GM19397 (cell line): ENCODE data around the gene GFRA1.

Experiments
- ATAC-seq: cut with Tn5 transposase; IDR thresholded peaks from one replicate; pipeline ENCODE4 v1.9.1; 2021; ENCODE audit warnings: mild to moderate bottlenecking, moderate library complexity; ENCODE audit not compliant: unreplicated experiment

Gene GFRA1

DNA sequence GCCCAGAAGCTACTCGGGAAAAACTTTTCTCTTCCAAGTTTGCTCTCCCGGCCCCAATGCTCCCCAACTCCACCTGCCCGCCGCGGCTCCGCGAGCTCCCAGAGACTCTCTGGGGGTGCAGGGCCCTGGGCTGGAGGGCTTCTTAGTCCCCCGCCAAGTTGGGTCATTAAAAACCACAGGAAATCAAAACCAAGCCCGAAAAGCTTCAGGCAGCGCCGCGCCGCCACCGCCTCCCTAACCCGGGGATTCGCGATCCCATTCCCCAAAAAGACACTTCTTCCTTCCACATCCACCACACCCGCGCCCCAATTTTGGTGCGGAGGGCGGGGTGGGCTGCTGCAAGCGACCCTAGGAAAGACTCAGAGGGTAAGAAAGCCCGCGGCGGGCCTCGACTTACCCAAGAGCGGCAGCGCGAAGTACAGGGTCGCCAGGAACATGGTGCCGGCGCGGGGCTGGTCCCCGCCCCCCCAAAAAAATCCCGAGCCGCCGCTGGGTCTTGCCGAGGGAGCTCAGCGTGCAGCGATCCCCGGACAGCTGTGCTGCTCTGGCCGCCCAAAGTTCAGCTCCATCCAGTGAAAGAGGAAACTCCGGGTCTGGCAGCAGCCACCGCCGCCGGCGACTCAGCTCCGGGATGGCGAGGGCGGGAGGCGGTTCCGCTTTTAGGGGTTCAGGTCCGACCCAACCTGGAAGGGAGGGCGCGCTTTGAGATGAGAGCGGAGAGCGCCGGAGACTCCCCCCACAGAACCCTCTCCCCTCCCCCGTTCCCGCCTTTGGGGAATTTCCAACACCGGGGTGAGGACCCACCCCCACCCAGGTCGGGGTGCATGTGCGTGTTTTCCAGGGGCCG is 1.2 kb downstream of the GFRA1 start:
- ATAC-seq: no peak

DNA sequence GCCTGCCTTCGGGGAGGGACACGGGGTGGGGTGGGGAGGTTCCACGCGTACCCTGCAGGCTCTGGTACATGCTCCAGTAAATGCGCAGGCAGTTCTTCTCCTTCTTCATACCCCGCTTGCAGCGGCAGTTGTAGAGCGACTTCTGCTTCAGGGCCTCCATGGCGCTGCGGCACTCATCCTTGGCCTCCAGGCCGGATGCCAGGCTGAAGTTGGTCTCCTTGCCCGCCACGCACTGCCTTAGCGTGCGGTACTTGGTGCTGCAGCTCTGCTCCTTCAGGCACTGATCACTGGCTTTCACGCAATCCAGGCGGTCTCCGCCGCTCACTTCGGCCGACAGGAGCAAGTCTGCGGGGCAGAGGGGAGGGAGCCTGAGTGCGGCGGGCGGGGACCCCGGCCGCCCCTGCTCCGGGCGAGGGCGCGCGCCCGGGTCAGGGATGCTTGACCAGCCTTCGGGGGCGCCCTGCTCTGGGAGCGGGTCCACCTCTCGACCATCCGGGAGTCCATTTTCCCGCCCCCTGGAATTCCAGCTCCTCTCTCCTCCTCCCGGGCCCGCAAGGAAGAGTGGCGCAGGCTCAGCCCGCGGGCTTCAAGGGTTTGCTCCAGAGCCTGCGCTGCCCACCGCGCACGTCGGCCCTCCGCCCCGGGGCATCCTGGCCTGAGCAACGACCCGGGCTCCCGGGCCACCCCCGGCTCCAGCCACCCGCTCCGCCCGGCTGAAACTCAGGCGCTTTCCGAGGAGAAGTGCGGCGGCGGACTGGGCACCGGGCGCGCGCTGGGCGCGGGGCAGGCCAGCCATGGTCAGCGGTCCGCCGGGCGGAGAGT is 2.0 kb downstream of the GFRA1 start:
- ATAC-seq: no peak

DNA sequence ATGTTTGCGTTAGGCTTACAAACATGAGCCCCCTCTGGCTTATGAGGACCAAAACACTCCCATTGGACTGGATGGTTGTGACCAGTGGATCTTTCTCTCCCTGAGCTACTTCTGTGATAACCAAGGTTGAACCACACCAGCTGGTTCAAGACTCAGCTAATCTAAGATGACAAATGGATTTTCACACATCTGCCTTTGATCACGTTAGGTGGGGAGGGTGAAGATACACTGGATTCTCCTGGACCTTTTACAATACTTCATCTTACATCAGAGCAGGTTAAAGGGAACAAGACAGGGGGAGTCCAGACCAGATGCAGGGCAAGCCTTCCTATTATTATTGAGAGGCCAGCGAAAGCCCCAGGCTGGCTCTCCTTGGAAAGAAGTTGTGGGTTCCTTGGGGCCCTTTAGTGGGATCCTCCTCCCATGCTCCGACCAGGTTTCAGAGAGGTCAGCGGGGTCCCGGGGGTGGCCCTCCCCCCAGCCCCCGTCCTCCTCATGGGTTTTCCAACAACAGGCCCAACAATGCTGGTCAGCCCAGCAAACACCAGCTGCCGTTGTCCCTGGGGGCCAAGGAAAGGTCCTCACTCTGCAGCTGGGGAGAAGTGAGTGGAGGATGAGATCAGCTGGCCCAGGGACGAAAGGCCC is 2.8 kb downstream of the GFRA1 start:
- ATAC-seq: no peak

DNA sequence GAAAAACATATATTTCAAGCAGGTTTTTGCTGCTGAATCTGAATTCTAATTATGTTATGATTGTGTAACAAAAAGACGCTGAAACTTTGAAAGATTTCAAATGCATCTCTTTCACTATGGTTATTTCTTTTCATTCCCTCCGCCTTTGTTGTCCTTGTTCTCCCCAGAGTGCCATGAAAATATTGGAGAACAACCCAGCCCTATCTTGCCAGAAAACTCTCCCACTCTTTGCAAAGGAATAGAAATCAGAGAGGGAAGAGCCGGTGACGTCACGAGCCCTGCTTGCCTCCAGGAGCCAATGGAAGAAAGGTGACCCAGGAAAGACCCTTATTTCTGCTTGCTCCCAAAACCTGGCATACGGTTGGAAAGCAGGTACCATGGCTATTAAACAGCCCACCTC is 3.4 kb downstream of the GFRA1 start:
- no peak for ATAC-seq

DNA sequence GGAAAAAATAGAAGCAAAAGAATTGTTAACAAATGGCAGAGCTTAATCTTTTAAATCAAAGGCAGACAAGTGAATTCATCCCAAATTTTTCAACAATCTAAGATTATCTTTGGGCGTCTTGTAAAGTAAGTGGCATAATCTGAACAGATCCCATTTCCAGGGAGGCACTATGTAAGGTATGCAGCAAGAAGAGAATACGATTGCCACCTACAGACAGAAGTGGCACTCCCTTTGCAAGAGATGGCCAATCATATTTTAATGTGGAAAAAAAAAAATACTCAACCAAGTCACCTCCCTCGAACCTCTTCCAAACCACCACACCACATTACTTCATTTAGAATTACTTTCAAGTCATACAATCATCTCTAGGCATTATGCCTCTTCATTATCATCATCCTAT is 4.0 kb downstream of the GFRA1 start:
- no peak for ATAC-seq

DNA sequence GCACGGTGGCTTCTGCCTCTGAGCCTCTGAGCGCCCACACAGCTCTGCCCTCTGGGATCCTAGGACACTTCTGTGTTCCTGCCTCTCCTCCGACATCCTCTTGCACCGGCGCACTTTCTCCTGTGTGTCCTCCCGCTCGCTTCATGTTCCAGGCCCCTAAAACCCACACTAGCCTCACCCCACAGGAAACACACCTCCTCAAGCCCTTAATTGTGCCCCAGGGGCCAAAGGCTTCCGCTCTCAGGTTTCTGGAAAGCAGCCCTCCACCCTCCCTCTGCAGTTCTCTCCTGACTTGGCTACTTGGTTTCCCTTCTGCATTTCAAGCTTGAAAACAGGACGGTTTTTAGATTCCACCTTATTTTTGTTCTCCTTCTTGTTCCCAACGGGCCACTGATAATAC is 7.3 kb downstream of the GFRA1 start:
- ATAC-seq: no peak

DNA sequence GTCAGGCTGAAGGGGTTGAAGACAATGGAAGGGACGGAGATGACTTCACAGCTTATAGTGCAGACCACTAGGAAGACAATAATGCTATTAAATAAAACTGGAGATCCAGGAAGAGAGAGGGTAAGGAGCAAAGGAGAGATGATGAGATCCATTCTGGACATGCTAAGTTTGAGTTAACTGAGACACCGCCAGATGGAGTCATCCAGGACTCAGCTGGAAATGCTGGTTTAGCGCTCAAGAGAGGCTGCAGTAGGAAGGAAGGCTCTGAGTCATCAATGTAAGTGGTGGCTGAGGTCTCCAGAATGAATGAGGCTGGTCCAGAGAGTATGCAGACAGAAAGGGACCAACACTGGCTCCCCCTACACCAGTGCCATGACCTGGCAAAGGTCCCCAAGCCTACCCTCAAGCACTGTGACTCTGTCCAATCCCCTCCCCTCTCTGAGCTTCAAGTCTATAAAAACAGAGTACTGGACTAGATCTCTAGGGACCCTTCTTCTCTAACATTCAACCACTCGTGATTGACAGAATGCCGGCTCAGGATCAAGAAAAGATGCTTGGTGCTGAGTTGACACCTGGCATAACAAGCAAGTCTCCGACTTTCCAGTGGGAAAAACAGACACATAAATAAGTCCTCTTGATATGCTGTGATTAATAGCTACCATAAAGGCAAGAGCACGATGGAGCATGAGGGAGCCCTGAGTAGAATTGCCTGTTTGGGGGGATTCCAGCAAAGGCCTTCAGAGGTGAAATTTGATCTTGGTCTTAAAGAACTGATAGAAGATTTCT is 8.9 kb downstream of the GFRA1 start:
- ATAC-seq: no peak

DNA sequence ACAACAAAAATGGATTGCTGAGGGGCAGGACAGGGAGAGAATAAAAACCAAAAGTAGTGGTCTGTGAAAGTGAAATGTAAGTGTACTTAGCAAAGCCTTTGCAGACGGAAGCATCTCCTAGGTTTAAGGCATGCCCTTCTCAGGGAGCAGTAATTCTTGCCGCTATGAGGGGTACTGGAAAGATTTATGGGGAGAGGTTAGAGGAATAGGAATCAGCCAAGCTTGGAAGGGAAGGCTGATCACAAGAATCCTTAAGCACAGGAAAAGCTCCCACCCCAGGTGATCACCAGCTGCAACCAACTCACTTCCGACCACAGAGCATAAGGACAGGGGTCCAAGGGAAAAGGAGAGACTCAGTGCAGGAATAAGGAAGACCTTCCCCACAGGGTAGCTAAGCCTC is 10.3 kb downstream of the GFRA1 start:
- ATAC-seq: no peak

DNA sequence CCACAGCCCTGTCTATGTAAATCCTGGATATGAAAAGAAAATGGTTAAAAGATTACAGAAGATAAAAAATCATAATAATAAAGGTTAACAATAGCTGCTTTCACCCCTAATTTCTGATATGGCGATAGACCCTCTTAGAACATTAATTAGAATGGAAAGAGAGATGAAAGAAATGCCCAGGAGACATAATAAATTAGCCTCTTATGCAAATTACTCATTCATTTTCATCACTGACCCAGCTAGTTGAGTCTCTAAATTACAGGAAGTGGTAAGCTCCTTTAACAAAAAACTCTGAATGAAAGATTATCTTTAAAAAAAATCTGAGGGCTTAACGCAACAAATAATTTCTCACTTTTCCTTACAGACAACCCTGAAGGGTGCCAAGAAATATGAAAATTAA is 12.4 kb downstream of the GFRA1 start:
- no peak for ATAC-seq

DNA sequence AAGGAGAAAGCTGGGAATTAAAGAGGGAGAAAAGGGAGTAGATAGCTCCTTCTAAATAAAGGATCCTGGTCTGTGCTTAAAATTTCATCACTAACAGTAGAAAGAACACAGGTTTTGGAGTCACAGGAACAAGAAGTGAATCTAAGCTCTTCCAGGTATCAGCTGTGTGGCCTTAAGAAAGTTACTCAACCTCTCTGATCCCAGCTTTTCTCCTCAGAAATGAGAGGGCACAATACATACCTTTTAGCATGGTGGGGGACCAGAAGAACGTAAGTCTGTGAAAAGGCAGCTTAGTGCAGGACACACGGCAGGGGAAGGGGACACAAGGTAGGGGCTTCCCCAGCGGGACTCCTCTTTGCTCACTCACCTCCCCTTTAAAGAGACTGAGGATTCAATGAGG is 13.4 kb downstream of the GFRA1 start:
- no peak for ATAC-seq

DNA sequence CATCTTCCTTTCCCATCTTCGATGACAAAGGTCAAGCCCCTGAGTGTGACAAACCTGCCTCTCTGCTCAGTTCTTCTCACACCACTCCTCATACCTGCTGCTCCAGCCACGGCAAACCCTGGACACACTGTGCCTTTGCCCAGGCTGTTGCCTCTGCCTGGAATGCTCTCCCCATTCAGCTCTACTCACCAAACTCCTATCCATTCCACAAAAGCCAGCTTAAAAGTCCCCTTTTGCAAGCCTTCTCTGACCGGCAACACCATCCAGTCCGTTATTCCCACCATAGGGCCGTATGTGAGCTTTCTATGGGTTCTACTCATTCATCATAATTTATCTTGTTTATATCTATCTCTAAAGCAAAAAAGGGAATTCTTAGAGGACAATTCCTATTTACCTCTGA is 15.2 kb downstream of the GFRA1 start:
- ATAC-seq: no peak

DNA sequence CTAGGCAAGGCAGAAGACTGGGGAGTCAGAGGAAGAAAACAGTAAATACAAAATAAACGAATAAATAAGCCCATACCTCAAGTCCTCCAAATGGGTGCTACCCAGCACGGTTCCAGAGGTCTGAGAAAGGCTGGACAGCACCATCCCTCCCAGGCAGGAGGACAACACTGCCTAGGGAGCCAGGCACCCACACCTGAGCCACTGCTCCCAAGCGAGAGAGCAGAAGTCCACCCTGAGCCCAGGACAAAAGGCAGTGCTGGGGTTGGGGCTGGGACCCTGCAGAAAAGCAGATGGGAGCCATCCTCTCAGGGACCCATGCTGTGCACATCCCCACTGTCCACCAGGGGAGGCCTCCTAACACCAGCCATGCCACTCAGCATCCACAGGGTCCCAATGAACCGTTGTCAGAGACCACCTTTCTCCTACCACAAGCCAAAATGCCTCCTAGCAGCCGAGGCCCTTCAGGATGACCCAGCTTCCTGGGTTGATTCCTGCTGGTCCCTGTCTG is 16.2 kb downstream of the GFRA1 start:
- no peak for ATAC-seq

DNA sequence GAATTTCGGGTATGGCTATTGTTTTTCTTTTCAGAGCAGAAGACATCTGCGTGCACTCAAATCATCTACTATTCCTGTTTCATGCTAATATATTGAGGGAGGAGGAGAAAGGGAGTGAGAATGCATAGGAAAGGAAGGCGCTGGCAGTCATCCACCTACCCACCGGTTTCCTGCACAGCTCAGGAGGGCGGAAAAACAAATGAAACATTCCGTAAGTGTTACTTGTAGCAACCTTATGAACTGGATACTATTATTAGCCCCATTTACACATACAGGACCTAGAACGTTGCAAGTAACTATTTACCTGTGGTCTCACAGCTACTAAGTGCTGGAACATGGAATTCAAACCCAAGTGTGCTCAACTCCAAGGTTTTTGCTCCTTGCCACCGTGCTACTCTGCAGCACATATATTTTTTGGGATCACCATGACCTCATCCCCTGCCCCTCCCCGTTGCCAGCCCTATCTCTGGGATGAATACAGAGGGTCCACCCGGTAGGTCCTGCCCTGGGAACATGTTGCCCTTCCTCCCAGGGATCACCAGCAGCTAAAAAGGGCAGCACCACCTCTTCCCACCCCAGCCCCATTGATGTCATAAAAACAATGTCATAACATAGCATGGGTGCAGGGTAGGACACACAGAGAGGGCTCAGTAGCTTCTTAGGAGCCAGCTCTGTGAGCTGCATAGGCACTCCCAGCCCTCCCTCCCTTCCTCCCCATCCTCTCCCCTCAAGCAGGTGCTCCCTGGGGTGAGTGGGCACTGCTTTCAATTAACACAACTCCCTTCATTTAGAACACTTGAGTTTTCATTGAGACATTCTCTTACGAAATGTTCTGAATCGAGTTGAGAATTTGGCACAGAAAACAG is 16.9 kb downstream of the GFRA1 start:
- ATAC-seq: no peak

DNA sequence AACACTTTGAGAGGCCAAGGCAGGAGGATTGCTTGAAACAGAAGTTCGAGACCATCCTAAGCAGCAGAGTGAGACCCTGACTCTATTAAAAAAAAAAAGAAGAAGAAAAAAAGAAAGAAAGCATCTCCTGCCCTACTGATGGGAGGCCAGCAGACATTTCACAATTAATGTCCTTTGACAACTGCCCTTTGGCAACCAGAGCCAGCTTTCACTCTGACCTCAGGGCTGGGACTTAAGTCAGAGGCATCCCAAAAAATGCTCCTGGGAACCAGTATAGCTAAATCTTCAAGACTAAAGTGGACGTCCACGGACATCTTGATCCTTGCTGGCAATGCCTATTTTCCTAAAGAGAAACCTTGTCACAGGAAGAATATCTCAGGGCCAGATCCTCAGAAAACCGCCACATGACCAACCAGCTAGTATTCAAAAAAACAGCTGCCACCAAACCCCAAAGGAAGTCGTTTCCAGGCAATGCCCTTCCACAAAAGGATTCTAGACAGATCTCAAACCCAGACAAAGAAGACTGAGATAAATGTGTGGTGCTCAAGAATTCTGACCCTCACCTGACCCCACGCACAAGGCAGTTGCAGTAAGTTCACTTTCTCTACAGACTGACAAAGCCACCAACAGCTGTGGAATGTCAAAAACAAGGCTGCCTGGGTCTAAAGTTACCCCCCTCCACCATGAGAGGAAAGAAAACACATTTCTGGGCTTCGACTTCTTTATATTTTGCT is 18.4 kb downstream of the GFRA1 start:
- ATAC-seq: no peak

DNA sequence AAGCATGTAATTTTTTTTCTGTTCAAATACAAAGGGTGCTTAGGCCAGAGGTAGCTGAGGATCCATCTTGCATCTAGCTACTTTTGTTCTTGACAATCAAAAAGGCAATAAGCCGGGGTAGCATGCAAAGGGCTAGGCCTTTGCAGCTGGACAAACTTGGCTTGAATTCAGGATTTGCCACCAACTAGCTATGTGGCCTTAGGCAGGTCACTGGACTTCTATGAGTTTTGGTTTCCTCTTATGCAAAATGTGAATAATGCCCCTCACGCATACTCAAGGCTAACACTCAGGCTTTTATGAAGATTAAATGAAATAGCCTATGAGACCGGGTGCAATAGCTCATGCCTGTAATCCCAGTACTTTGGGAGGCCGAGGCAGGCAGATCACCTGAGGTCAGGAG is 19.3 kb downstream of the GFRA1 start:
- no peak for ATAC-seq

DNA sequence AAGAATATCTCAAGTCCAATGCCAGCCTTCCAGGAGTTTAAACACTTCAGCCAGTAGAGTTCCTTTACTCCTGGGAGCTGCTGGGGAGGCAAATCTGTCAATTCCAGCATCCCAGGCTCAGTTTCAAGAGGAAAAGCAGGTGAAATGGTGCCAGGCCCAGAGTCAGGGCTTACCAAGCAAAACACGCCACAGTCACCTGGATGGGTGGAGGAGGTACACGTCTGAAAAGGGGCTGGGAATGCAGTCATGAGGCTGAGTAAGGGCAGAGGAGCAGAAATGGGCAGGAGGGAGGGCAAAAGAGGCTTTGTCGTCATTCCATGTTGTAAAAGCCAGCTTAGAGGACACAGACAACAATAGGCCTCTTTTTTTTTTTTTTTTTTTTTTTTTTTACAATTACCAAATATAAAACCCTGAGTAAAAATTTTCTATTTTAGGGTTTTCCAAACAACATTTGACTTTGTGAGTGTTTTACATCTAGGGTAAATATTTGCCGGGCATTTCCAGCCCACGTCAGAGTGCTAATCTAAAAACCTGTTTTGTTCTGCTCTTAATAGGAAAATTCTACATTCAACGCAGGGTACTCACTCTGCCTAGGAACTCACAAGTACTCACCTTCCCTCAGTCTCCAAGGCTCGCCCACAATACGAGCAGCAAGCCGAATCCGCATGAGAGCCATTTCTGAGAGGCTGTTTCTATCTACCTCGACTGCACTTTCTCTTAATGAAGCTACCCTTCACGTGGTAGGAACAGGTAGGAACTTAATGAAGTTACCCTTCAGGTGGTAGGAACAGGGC is 21.2 kb downstream of the GFRA1 start:
- no peak for ATAC-seq

DNA sequence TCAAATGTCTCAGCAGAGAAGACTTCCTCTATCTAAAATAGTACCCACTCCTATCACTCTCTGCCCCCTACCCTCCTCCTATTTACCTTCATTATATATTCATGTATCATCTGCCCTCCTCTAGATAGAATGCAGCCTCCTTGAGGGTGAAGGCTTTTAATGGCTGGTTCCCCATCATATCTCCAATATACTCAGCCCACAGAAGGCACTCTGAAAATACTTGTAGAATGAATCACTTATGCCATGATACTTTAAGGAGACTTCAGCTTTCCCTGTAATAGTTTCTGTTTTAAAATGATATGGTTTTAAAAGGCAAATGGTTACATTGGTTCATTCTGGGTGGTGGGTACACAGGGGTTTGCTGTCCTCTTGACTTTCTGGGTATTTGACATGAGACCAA is 25.3 kb downstream of the GFRA1 start:
- no peak for ATAC-seq

DNA sequence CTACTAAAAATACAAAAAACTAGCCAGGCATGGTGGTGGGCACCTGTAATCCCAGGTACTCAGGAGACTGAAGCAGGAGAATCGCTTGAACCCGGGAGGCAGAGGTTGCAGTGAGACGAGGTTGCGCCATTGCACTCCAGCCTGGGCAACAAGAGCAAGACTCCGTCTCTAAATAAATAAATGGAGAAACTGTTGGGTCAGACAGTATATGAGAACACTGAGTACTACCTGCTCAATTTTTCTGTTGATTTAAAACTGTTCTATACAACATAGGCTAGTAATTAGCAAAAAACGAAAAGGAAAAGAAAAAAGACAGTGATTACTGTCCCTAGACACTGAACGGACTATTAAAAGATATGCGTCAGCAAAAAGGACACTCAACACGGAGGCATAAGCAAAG is 26.7 kb downstream of the GFRA1 start:
- no peak for ATAC-seq
